Mesenchymal stem cell (in vitro differentiated cells and primary cell): ENCODE results near the gene TXNDC11.
A peak's percentile ranks its signal among the peaks of the same experiment; 100 is the strongest.

ENCODE experiments used
- DNase-seq: peaks from one replicate; pipeline ENCODE4 v3.0.0-alpha.2; 2013
- H2AFZ ChIP-seq: one replicate; pipeline ENCODE4 v1.6.1; 2013; ENCODE audit warnings: low read depth, mild to moderate bottlenecking, control low read depth, inconsistent platforms, low read length, moderate library complexity
- H2AK5ac ChIP-seq: 2 replicates; pipeline ENCODE4 v1.6.1; 2013; ENCODE audit warnings: low read length, moderate library complexity, mild to moderate bottlenecking, inconsistent platforms; ENCODE audit not compliant: severe bottlenecking
- H2BK120ac ChIP-seq: one replicate; pipeline ENCODE4 v1.6.1; 2013; ENCODE audit warnings: low read depth, mild to moderate bottlenecking, inconsistent platforms, low read length, moderate library complexity
- H2BK12ac ChIP-seq, 2 experiments: one replicate each; pipeline ENCODE4 v1.6.1; 2013; ENCODE audit warnings: inconsistent platforms in 2 of 2, low read length in 2 of 2, mild to moderate bottlenecking in 2 of 2, moderate library complexity in 2 of 2, control low read depth in 1 of 2
- H2BK15ac ChIP-seq: one replicate; pipeline ENCODE4 v1.6.1; 2013; ENCODE audit warnings: mild to moderate bottlenecking, low read depth, inconsistent platforms; ENCODE audit not compliant: poor library complexity, severe bottlenecking
- H2BK5ac ChIP-seq: 2 replicates; pipeline ENCODE4 v1.6.1; 2013; ENCODE audit warnings: low read depth, mild to moderate bottlenecking, low read length, control low read depth, inconsistent platforms; ENCODE audit not compliant: poor library complexity, severe bottlenecking
- H3K14ac ChIP-seq, 2 experiments: one replicate each; pipeline ENCODE4 v1.6.1; 2013; ENCODE audit warnings: inconsistent platforms in 2 of 2, low read length in 2 of 2, control low read depth in 1 of 2, mild to moderate bottlenecking in 1 of 2, moderate library complexity in 1 of 2
- H3K18ac ChIP-seq, 2 experiments: one replicate each; pipeline ENCODE4 v1.6.1; 2013; ENCODE audit warnings: inconsistent platforms in 2 of 2, low read length in 2 of 2, control low read depth in 1 of 2, low read depth in 1 of 2, mild to moderate bottlenecking in 1 of 2
- H3K23ac ChIP-seq, 2 experiments: one replicate each; pipeline ENCODE4 v1.6.1; 2013; ENCODE audit warnings: inconsistent platforms in 2 of 2, low read length in 2 of 2, mild to moderate bottlenecking in 2 of 2, moderate library complexity in 2 of 2, control low read depth in 1 of 2
- H3K27ac ChIP-seq: 2 replicates; pipeline ENCODE4 v1.5.1; 2013; ENCODE audit warnings: mild to moderate bottlenecking, moderate library complexity, low read length, control low read depth, inconsistent platforms; ENCODE audit not compliant: poor library complexity, severe bottlenecking
- H3K27me3 ChIP-seq, 2 experiments: 2 replicates each; pipeline versions ENCODE4 v1.6.1 to v1.7.0; 2013; ENCODE audit warnings: low read length in 2 of 2, mild to moderate bottlenecking in 2 of 2, moderate library complexity in 2 of 2, control low read depth in 1 of 2, inconsistent platforms in 1 of 2; ENCODE audit not compliant: control insufficient read depth in 1 of 2, insufficient read depth in 1 of 2
- H3K36me3 ChIP-seq, 2 experiments: 2 replicates each; pipeline versions ENCODE4 v1.6.1 to v1.7.0; 2013; ENCODE audit warnings: low read length in 2 of 2, control low read depth in 1 of 2, inconsistent platforms in 1 of 2, low read depth in 1 of 2, mild to moderate bottlenecking in 1 of 2; ENCODE audit not compliant: insufficient read depth in 2 of 2, control insufficient read depth in 1 of 2
- H3K4ac ChIP-seq, 2 experiments: one replicate each; pipeline ENCODE4 v1.6.1; 2013; ENCODE audit warnings: inconsistent platforms in 2 of 2, low read length in 2 of 2, mild to moderate bottlenecking in 2 of 2, moderate library complexity in 2 of 2, control low read depth in 1 of 2, low read depth in 1 of 2
- H3K4me1 ChIP-seq: 2 replicates; pipeline ENCODE4 v1.6.1; 2013; ENCODE audit warnings: low read depth, low read length, control low read depth; ENCODE audit not compliant: control insufficient read depth, insufficient read depth
- H3K4me2 ChIP-seq: 2 replicates; pipeline ENCODE4 v1.6.1; 2013; ENCODE audit warnings: low read length, mild to moderate bottlenecking, inconsistent platforms; ENCODE audit not compliant: poor library complexity, severe bottlenecking
- H3K4me3 ChIP-seq, 2 experiments: 2 replicates each; pipeline versions ENCODE4 v1.5.1 to v1.7.0; 2013; ENCODE audit warnings: low read length in 2 of 2, mild to moderate bottlenecking in 2 of 2, control low read depth in 1 of 2, low read depth in 1 of 2; ENCODE audit not compliant: insufficient read depth in 1 of 2
- H3K79me1 ChIP-seq: replicated peaks from 2 replicates; pipeline ENCODE4 v1.6.1; 2013; ENCODE audit warnings: mild to moderate bottlenecking, control low read depth, low read length, inconsistent platforms; ENCODE audit not compliant: poor library complexity, severe bottlenecking
- H3K9ac ChIP-seq: 2 replicates; pipeline ENCODE4 v1.7.0; 2013; ENCODE audit warnings: mild to moderate bottlenecking, low read length, moderate library complexity
- H3K9me3 ChIP-seq: 2 replicates; pipeline ENCODE4 v1.7.0; 2013; ENCODE audit warnings: mild to moderate bottlenecking, low read length; ENCODE audit not compliant: control insufficient read depth
- H4K8ac ChIP-seq: one replicate; pipeline ENCODE4 v1.6.1; 2013; ENCODE audit warnings: inconsistent platforms, mild to moderate bottlenecking, low read length, moderate library complexity
- H4K91ac ChIP-seq: one replicate; pipeline ENCODE4 v1.6.1; 2013; ENCODE audit warnings: mild to moderate bottlenecking, low read length, inconsistent platforms
- WGBS: methylation state at CpG from one replicate; pipeline ENCODE4 v1.1.7; 2013; ENCODE audit warnings: mixed read lengths; 5-methylcytosine and 5-hydroxymethylcytosine counted together

Gene TXNDC11

DNA sequence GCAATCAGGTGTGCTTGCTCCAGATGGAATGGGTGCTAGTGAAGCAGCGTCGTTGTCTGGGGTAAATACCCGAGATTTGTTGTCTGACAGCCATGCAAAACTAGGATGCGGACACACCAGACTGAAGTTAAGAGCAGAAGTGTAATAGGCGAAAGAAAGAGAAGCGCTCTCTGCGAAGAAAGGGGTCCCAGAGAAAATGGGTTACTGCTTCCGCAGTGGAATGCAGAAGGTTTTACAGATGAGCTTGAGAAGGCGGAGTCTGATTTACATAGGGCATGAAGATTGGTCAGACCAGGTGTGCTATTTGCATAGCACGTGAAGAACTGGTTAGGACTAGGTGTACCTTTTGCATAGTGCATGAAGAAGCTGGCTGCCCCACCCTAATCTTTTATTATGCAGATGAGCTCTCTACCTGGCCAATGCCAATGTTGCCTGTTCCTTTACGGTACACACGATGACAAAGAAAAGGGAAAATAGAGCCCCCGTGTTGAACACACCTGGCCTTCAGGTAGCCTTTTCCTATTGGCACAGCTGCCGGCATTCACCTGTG lies 106.4 kb downstream of the TXNDC11 start:
- DNase-seq, result no peak
- Histone ChIP-seq H2BK15ac (no peak overlapping the region), H3K4me2 (no peak overlapping the region), H3K18ac (peak overlapping the region in 1 of 2 experiments; percentile 28), H2AK5ac (peak overlapping the region; percentile 1), H3K23ac (no peak overlapping the region), H2BK5ac (no peak overlapping the region), H3K79me1 (no peaks in the 10 kb centered on the region), H4K8ac (no peak overlapping the region), H3K27me3 (peaks cover 0 to 5% of the 10 kb centered on the region in 2 experiments), H3K4ac (no peak overlapping the region), H3K36me3 (no peaks in the 10 kb centered on the region), H3K4me1 (peaks cover 33% of the 10 kb centered on the region), H3K9me3 (no peaks in the 10 kb centered on the region), H2BK12ac (no peak overlapping the region), H3K27ac (no peak overlapping the region), H3K14ac (no peak overlapping the region), H3K9ac (no peak overlapping the region), H2AFZ (no peak overlapping the region), H2BK120ac (no peak overlapping the region), H4K91ac (no peak overlapping the region), H3K4me3 (no peak overlapping the region)
- WGBS, result 37% methylated on average over 14 of the region's 14 CpGs

GRCh38 chr16:11635679-11636171 lies 106.9 kb downstream of the TXNDC11 start:
- Histone ChIP-seq H2BK5ac (no peak overlapping the region), H3K9me3 (no peaks in the 10 kb centered on the region), H3K27me3 (peaks cover 0 to 5% of the 10 kb centered on the region in 2 experiments), H3K36me3 (no peaks in the 10 kb centered on the region), H3K4ac (no peak overlapping the region), H2BK15ac (no peak overlapping the region), H3K4me3 (no peak overlapping the region), H3K4me2 (no peak overlapping the region), H2BK12ac (peak overlapping the region in 1 of 2 experiments; percentile 60), H3K27ac (no peak overlapping the region), H3K14ac (no peak overlapping the region), H3K4me1 (peaks cover 30% of the 10 kb centered on the region), H3K79me1 (no peaks in the 10 kb centered on the region), H3K9ac (no peak overlapping the region), H2BK120ac (no peak overlapping the region), H4K8ac (no peak overlapping the region), H2AFZ (no peak overlapping the region), H2AK5ac (peak overlapping the region; percentile 47), H3K23ac (no peak overlapping the region), H3K18ac (peak overlapping the region in 1 of 2 experiments; percentile 28), H4K91ac (no peak overlapping the region)
- WGBS, result 81% methylated on average over 12 of the region's 12 CpGs
- DNase-seq, result no peak

- no peak overlapping the region for H3K27ac ChIP-seq
- no peak overlapping the region for H3K23ac ChIP-seq
- no peak overlapping the region for H3K4me2 ChIP-seq
- no peak overlapping the region for H3K9ac ChIP-seq
- H3K9me3 ChIP-seq, result no peaks in the 10 kb centered on the region
- no peak for DNase-seq
- H3K4ac ChIP-seq, result peak overlapping the region in 1 of 2 experiments; percentile 32
- H2BK15ac ChIP-seq, result no peak overlapping the region
- H2AFZ ChIP-seq, result no peak overlapping the region
- no peak overlapping the region for H2BK120ac ChIP-seq
- peak overlapping the region; percentile 47 for H2AK5ac ChIP-seq
- H3K27me3 ChIP-seq, result peaks cover 0 to 5% of the 10 kb centered on the region in 2 experiments
- no peak overlapping the region for H4K8ac ChIP-seq
- peaks cover 29% of the 10 kb centered on the region for H3K4me1 ChIP-seq
- H3K4me3 ChIP-seq, result no peak overlapping the region
- no peak overlapping the region for H4K91ac ChIP-seq
- H2BK5ac ChIP-seq, result no peak overlapping the region
- peak overlapping the region; percentile 38 to 70 for H2BK12ac ChIP-seq
- no peaks in the 10 kb centered on the region for H3K36me3 ChIP-seq
- no peaks in the 10 kb centered on the region for H3K79me1 ChIP-seq
- peak overlapping the region in 1 of 2 experiments; percentile 35 for H3K14ac ChIP-seq
- H3K18ac ChIP-seq, result peak overlapping the region in 1 of 2 experiments; percentile 71
- WGBS, result 92% methylated on average over 10 of the region's 10 CpGs
Observed at GRCh38 chr16:11635113-11635652, 107.5 kb downstream of the TXNDC11 start.

GRCh38 chr16:11634312-11634711 lies 108.3 kb downstream of the TXNDC11 start:
- peaks cover 32% of the 10 kb centered on the region for H3K4me1 ChIP-seq
- no peak overlapping the region for H3K18ac ChIP-seq
- H3K9ac ChIP-seq, result no peak overlapping the region
- H3K36me3 ChIP-seq, result no peaks in the 10 kb centered on the region
- H3K4me2 ChIP-seq, result no peak overlapping the region
- no peak overlapping the region for H3K27ac ChIP-seq
- H3K9me3 ChIP-seq, result no peaks in the 10 kb centered on the region
- peak overlapping the region in 1 of 2 experiments; percentile 55 for H2BK12ac ChIP-seq
- no peak overlapping the region for H2BK5ac ChIP-seq
- H3K4ac ChIP-seq, result no peak overlapping the region
- H3K14ac ChIP-seq, result no peak overlapping the region
- peak overlapping the region; percentile 54 for H2AK5ac ChIP-seq
- no peak overlapping the region for H3K4me3 ChIP-seq
- H3K27me3 ChIP-seq, result peaks cover 0 to 5% of the 10 kb centered on the region in 2 experiments
- H2AFZ ChIP-seq, result no peak overlapping the region
- WGBS, result 90% methylated on average over 6 of the region's 6 CpGs
- no peak for DNase-seq
- H3K79me1 ChIP-seq, result no peaks in the 10 kb centered on the region
- H4K8ac ChIP-seq, result no peak overlapping the region
- H3K23ac ChIP-seq, result no peak overlapping the region
- no peak overlapping the region for H2BK120ac ChIP-seq
- no peak overlapping the region for H2BK15ac ChIP-seq
- H4K91ac ChIP-seq, result no peak overlapping the region
